ENCODE data around the gene MRPL47.
A peak's percentile ranks its signal among the peaks of the same experiment; 100 is the strongest.
"Not testable (repeated sequence)": the region's sequence is repeated elsewhere in the genome, so short reads cannot be mapped to it uniquely, and the experiment has no call there.

The MRPL47 gene
- total RNA-seq: 20.8 to 30.3 (median 22.3) reads per million in 3 donors

DNA sequence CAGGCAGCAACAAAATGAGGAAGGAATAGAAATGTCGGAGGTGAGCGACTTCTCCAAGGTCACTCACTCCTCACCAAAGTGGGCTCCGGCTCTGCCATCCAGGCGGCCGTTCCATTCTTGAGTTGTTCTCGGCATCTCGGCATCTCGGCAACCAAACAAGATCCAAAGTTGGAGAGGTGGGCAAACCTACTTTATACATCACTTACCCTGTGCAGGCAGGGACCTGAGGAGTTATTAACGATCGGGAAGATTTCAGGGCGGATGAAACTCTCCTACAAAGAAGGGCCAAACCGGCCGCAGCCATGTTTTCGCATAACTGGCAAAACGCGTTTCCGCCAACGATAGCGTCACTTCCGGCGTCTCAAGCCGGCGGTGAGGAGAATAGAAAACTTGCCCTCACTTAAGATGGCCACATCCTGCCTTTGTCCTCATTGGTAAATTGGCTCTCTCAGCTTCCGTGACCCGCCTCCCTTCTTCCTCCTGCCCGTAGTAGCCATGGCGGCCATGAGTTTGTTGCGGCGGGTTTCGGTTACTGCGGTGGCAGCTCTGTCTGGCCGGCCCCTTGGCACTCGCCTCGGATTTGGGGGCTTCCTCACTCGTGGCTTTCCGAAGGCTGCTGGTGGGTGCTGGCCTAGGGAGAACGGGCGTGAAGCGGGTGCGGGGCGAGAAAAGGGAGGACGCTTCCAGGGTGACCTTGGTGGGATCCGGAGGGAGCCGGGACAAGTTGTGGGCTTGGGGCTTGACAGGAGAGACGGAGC is at the start of gene MRPL47, which contains the start of gene NDUFB5:
Gene MRPL47, minus strand, starts transcription at position 318 of the 758 bp plus-strand sequence. Its CDS starts 14 bp downstream, at position 304.
Gene NDUFB5, plus strand, starts transcription at position 474 of the 758 bp plus-strand sequence. Its CDS starts 22 bp downstream, at position 496.
- H3K27ac ChIP-seq (ENCODE audit: insufficient read depth, low read length, poor library complexity, severe bottlenecking): peak within 1 kb of the TSS; percentile 89
- no peaks in the 10 kb centered on the region for H3K9me3 ChIP-seq (ENCODE audit: control insufficient read depth, low read length)
- H3K27me3 ChIP-seq (replicated peaks; ENCODE audit: control insufficient read depth, insufficient read depth, low read length, poor library complexity, severe bottlenecking): no peaks in the 10 kb centered on the region
- peaks cover 17% of the 10 kb centered on the region for H3K4me1 ChIP-seq (ENCODE audit: control insufficient read depth, insufficient read depth, low read length, poor library complexity, severe bottlenecking)
- peak within 1 kb of the TSS; percentile 86 for H3K4me3 ChIP-seq (ENCODE audit: insufficient read depth, low read depth, low read length, poor library complexity, severe bottlenecking)
- peaks cover 19% of the 10 kb centered on the region for H3K36me3 ChIP-seq (ENCODE audit: control insufficient read depth, insufficient read depth, low read length)
- peak; percentile 84 to 90 (median 86) for DNase-seq

DNA sequence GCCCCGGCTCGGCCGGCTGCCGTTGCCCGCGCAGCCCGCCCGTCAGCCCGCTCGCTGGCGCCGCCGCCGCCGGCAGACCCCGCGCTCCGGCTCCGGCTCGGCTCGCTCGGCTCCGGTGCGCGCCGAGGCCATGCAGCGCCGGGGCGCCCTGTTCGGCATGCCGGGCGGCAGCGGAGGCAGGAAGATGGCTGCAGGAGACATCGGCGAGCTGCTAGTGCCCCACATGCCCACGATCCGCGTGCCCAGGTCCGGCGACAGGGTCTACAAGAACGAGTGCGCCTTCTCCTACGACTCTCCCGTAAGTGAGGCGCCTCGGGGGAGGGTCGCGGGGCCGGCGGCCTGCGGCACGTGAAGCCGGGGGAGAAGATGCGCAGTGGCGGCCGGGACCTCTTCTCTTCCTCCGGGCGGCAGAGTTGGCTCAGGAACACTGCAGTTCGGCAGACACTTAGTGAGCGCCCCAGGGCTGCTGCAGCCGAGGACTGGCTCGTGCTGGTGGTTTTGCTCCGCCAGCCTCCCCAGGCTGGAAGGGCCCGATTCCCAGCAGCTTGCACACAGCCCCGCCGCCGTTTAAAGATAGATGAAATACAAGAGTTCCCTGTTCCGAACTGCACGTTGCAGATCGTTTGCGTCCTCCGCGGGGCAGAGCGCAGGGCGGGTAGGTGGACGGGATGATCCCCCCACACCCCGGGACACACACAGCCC is 48.8 kb upstream of the MRPL47 start:
- H3K4me3 ChIP-seq (ENCODE audit: insufficient read depth, low read depth, low read length, poor library complexity, severe bottlenecking): peak overlapping the region; percentile 93
- peaks cover 5% of the 10 kb centered on the region for H3K4me1 ChIP-seq (ENCODE audit: control insufficient read depth, insufficient read depth, low read length, poor library complexity, severe bottlenecking)
- H3K9me3 ChIP-seq (ENCODE audit: control insufficient read depth, low read length): no peaks in the 10 kb centered on the region
- no peaks in the 10 kb centered on the region for H3K27me3 ChIP-seq (replicated peaks; ENCODE audit: control insufficient read depth, insufficient read depth, low read length, poor library complexity, severe bottlenecking)
- peak; percentile 19 to 43 (median 21) for DNase-seq
- no peaks in the 10 kb centered on the region for H3K36me3 ChIP-seq (ENCODE audit: control insufficient read depth, insufficient read depth, low read length)
- peak overlapping the region; percentile 71 for H3K27ac ChIP-seq (ENCODE audit: insufficient read depth, low read length, poor library complexity, severe bottlenecking)

DNA sequence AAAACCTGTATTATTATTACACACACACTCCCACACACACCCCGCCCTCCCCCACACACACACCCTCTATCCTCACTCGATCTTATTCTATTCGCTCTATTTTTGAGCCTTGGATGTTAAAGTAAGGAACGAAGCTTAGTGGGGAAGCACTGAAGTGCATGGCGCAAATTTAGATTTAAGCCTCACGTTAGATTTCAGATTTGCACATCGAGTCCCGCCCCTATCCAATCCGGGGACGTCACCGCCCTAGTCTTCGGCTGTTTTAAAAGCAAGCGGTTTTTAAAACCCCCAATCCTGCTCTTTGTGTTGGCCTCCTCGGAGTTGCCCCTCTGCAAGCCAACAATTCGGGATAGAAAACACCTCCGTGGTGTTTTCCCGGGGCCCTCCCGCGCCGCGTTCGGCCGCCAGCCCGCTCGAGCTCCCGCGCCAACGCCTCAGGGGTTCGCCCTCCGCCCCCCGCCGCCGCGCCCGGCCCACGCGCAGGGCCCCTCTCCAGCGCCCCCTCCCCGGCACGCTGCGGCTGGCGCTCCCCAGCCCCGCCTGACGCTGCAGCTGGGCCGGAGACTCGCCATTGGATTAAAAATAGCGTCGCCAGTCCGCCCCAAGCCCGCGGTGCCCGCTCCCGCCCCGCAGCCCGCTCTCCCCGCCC is 48.1 kb upstream of the MRPL47 start, which contains the start of gene USP13:
Gene USP13, plus strand, starts transcription at position 594 of the 649 bp plus-strand sequence. CDS start 186 bp downstream, outside the sequence.
- peak within 1 kb of the TSS; percentile 93 for H3K4me3 ChIP-seq (ENCODE audit: insufficient read depth, low read depth, low read length, poor library complexity, severe bottlenecking)
- H3K36me3 ChIP-seq (ENCODE audit: control insufficient read depth, insufficient read depth, low read length): no peaks in the 10 kb centered on the region
- H3K9me3 ChIP-seq (ENCODE audit: control insufficient read depth, low read length): no peaks in the 10 kb centered on the region
- peak; percentile 30 to 50 (median 36) for DNase-seq
- H3K4me1 ChIP-seq (ENCODE audit: control insufficient read depth, insufficient read depth, low read length, poor library complexity, severe bottlenecking): peaks cover 5% of the 10 kb centered on the region
- H3K27ac ChIP-seq (ENCODE audit: insufficient read depth, low read length, poor library complexity, severe bottlenecking): peak within 1 kb of the TSS; percentile 71
- no peaks in the 10 kb centered on the region for H3K27me3 ChIP-seq (replicated peaks; ENCODE audit: control insufficient read depth, insufficient read depth, low read length, poor library complexity, severe bottlenecking)

DNA sequence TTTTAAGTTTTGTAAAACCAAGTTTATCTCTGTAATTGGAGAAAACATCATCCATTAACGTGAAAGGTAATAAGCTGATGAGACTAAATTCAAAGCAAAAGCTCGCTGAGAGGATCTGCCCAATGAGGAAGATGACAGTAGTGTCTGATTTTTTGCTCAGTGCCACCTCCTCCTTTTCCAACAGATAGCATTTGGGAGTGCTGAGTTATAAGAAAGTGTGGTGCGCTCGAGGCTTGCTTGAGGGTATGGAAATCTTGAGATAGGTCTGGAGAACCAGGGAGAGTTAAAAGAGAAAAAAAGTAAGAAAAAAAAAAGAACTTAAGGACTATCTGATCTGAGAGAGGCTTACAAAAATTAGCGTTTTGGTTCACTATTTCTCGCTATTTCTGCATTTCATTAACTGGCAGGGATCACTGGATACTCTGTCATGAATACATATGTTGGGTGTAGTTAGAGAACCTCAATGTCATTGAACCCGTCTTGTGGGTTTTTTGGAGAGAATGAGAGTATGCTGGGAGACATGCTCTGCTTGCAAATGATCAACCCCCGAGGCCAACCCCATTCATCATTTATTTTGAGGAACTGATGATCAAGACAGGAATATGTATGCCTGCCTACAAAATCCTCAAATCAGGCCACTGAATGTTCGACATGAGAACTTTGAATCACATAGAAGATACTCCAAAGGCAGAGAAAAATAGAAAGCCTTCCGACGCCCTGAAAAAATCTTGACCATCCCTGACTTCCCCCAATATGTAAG is 47.4 kb upstream of the MRPL47 start:
- Histone ChIP-seq H3K4me1 (ENCODE audit: control insufficient read depth, insufficient read depth, low read length, poor library complexity, severe bottlenecking) (peaks cover 5% of the 10 kb centered on the region), H3K27me3 (replicated peaks; ENCODE audit: control insufficient read depth, insufficient read depth, low read length, poor library complexity, severe bottlenecking) (no peaks in the 10 kb centered on the region), H3K27ac (ENCODE audit: insufficient read depth, low read length, poor library complexity, severe bottlenecking) (peak overlapping the region; percentile 38), H3K36me3 (ENCODE audit: control insufficient read depth, insufficient read depth, low read length) (no peaks in the 10 kb centered on the region), H3K4me3 (ENCODE audit: insufficient read depth, low read depth, low read length, poor library complexity, severe bottlenecking) (peak overlapping the region; percentile 47), H3K9me3 (ENCODE audit: control insufficient read depth, low read length) (no peaks in the 10 kb centered on the region)
- no peak for DNase-seq

DNA sequence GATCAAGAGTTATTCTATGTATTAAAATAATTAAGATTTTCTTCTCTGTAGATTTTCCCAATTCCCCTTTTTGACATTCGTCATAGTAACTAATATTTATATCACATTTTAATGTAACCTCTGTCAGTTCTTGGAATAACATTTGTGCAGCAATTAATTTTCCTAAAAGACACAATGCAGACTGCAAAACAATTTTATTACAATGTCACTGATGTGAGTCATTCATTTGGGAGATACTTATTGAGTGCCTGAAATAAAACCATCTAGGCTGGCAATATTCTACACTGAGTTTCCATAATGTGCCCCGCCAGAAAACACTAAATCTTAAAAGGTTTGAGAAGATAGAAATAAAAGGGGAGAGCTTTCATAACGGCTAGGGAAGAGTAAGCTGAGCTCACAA is 41.7 kb upstream of the MRPL47 start:
- H3K27ac ChIP-seq (ENCODE audit: insufficient read depth, low read length, poor library complexity, severe bottlenecking): no peak overlapping the region
- no peaks in the 10 kb centered on the region for H3K9me3 ChIP-seq (ENCODE audit: control insufficient read depth, low read length)
- H3K27me3 ChIP-seq (replicated peaks; ENCODE audit: control insufficient read depth, insufficient read depth, low read length, poor library complexity, severe bottlenecking): no peaks in the 10 kb centered on the region
- no peaks in the 10 kb centered on the region for H3K36me3 ChIP-seq (ENCODE audit: control insufficient read depth, insufficient read depth, low read length)
- H3K4me3 ChIP-seq (ENCODE audit: insufficient read depth, low read depth, low read length, poor library complexity, severe bottlenecking): no peak overlapping the region
- no peak for DNase-seq
- no peaks in the 10 kb centered on the region for H3K4me1 ChIP-seq (ENCODE audit: control insufficient read depth, insufficient read depth, low read length, poor library complexity, severe bottlenecking)

DNA sequence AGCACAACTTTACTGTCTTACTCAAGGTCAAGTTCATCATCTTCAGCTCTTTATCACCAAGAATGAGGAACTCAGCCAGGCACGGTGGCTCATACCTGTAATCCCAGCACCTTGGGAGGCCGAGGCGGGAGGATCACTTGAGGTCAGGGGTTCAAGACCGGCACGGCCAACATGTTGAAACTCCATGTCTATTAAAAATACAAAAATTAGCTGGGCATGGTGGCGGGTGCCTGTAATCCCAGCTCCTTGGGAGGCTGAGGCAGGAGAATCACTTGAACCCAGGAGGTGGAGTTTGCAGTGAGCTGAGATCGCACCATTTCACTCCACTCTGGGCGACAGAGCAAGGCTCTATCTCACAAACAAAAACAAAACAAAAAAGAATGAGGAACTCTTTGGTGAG is 39.4 kb upstream of the MRPL47 start:
- DNase-seq; H3K4me1 ChIP-seq (ENCODE audit: control insufficient read depth, insufficient read depth, low read length, poor library complexity, severe bottlenecking); H3K27ac ChIP-seq (ENCODE audit: insufficient read depth, low read length, poor library complexity, severe bottlenecking); H3K9me3 ChIP-seq (ENCODE audit: control insufficient read depth, low read length); H3K36me3 ChIP-seq (ENCODE audit: control insufficient read depth, insufficient read depth, low read length); H3K4me3 ChIP-seq (ENCODE audit: insufficient read depth, low read depth, low read length, poor library complexity, severe bottlenecking); H3K27me3 ChIP-seq (replicated peaks; ENCODE audit: control insufficient read depth, insufficient read depth, low read length, poor library complexity, severe bottlenecking): not testable (repeated sequence)

DNA sequence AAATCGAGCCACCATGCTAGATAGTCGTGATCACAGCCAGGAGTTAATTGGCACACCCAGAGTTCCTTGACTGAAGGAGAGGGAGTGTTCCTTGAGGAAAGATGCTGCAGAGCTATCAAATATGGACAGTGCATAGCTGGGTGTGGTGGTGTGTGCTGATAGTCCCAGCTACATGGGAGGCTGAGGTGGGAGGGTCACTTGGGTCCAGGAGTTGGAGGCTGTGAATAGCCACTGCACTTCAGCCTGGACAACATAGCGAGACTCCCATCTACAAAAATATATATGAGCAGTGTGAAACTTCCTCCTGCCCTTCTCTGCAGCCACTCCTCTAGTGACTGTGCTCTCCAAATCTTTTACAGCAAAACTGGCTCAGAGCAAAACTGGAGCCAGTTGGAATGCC is 38.4 kb upstream of the MRPL47 start:
- Histone ChIP-seq H3K27me3 (replicated peaks; ENCODE audit: control insufficient read depth, insufficient read depth, low read length, poor library complexity, severe bottlenecking) (no peaks in the 10 kb centered on the region), H3K4me1 (ENCODE audit: control insufficient read depth, insufficient read depth, low read length, poor library complexity, severe bottlenecking) (no peaks in the 10 kb centered on the region), H3K36me3 (ENCODE audit: control insufficient read depth, insufficient read depth, low read length) (no peaks in the 10 kb centered on the region), H3K27ac (ENCODE audit: insufficient read depth, low read length, poor library complexity, severe bottlenecking) (no peak overlapping the region), H3K9me3 (ENCODE audit: control insufficient read depth, low read length) (no peaks in the 10 kb centered on the region), H3K4me3 (ENCODE audit: insufficient read depth, low read depth, low read length, poor library complexity, severe bottlenecking) (no peak overlapping the region)
- no peak for DNase-seq

DNA sequence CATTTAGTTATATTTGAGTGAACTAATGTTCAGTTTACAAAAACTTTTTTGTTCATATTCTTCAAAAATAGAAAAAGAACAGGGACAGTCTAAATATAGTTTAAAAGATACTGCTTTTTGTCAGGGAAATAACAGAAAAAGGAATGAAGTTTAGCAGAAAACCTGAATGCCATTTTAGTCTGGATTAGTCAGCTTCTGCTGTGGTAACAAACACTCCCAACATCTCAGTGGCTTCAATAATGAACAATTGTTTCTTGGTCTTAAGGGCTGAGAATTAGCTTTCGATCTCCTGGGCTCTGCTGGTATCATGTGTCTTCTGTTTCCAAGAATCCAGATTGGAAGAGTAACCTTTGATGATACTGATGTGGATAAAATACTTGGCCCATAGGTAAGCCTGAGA is 36.0 kb upstream of the MRPL47 start:
- Histone ChIP-seq H3K9me3 (ENCODE audit: control insufficient read depth, low read length) (no peaks in the 10 kb centered on the region), H3K4me3 (ENCODE audit: insufficient read depth, low read depth, low read length, poor library complexity, severe bottlenecking) (no peak overlapping the region), H3K27ac (ENCODE audit: insufficient read depth, low read length, poor library complexity, severe bottlenecking) (no peak overlapping the region), H3K27me3 (replicated peaks; ENCODE audit: control insufficient read depth, insufficient read depth, low read length, poor library complexity, severe bottlenecking) (no peaks in the 10 kb centered on the region), H3K4me1 (ENCODE audit: control insufficient read depth, insufficient read depth, low read length, poor library complexity, severe bottlenecking) (no peaks in the 10 kb centered on the region), H3K36me3 (ENCODE audit: control insufficient read depth, insufficient read depth, low read length) (no peaks in the 10 kb centered on the region)
- no peak for DNase-seq

DNA sequence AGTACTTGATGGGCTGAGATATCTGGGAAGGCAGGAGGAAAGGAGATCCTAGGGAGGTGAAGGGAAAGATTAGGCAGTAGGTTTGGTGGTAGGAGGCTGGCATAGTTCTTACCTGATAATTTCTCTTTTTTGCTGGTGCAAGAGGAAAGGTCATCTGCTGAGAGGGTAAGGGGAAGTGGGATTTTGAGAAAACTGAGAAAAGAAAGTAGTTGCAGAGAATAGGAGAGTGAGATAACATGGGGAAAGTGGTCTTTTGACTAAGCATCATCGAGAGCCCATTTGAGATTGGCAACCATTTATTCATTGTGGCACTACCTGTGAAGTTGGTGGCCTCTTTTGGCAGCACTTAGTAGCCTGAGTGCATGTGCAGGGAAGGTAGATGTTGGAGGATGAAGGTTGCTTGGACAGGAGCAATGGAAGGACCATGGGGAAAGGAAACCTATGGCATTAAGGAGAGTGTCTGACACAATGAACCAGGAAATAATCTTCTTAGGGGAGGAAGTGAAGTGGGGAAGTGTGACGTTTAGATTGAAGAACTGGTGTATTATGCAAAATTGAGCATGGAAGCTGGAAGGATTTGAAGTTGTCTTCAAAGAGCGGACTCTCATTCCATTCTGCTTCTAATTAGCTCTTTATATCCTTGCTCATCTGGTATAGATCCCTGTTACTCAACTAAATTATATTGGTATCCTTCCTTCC is 26.5 kb upstream of the MRPL47 start:
- no peak for DNase-seq
- H3K4me1 ChIP-seq (ENCODE audit: control insufficient read depth, insufficient read depth, low read length, poor library complexity, severe bottlenecking): no peaks in the 10 kb centered on the region
- H3K4me3 ChIP-seq (ENCODE audit: insufficient read depth, low read depth, low read length, poor library complexity, severe bottlenecking): no peak overlapping the region
- no peak overlapping the region for H3K27ac ChIP-seq (ENCODE audit: insufficient read depth, low read length, poor library complexity, severe bottlenecking)
- no peaks in the 10 kb centered on the region for H3K9me3 ChIP-seq (ENCODE audit: control insufficient read depth, low read length)
- no peaks in the 10 kb centered on the region for H3K36me3 ChIP-seq (ENCODE audit: control insufficient read depth, insufficient read depth, low read length)
- no peaks in the 10 kb centered on the region for H3K27me3 ChIP-seq (replicated peaks; ENCODE audit: control insufficient read depth, insufficient read depth, low read length, poor library complexity, severe bottlenecking)

Data from effector memory CD4-positive, alpha-beta T cell (primary cell).